Measurements from ENCODE around the gene MED17. TPM values are rescaled to one million over a fixed set of nuclear protein-coding genes. Genes with fewer than 3 reads are reported as not detected.

The MED17 gene
- total RNA-seq, 1 donor from 2014 or later, result 16.0 TPM

DNA sequence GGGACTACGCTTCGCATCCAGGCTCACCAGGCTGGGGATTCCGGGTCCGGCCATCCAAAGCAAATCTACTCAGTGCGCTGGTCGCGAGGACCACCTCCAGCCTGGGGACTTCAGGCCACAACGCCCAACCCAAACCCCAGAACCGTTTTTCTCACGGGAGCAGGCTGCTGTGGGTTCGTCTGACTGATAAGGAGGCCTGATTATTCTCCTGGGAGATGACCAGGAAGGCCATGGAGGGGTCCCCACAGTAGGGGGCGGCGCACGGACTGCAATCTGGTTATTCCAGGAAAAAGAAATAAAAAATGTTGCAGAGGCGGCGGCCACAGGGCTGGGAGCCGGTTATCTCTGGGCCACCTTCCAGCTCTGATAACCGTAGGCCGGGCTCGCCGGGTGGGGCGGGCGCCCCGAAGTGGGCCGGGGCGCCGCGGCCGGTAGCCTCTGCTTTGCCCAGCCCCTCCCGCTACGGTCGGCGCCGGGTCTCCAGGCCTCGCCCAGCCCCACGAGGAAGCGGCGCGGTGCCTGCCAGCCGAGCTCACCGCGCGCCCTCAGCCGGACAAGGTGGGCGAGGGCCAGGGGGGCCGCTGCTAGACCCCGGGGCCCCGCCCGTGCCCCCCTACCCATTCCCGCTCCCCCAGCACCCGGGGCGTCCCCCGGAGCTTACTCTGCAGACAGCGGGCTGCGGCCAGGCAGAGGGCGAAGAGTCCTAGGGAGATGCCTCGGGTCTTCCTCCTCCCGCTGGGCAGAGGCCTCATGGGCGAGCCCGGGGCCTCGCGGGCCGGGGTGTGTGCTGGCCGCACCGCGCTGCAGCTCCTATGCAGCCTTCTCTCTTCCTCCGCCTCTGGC lies 65.9 kb downstream of the MED17 start:
- peak; percentile 67 for ATAC-seq

GRCh38 chr11:93850594-93851018 lies 66.5 kb downstream of the MED17 start, which contains the start of gene VSTM5:
Gene VSTM5, minus strand, starts transcription at chr11:93850618. Its CDS starts 116 bp downstream, at chr11:93850502.
- ATAC-seq, result peak; percentile 61

DNA sequence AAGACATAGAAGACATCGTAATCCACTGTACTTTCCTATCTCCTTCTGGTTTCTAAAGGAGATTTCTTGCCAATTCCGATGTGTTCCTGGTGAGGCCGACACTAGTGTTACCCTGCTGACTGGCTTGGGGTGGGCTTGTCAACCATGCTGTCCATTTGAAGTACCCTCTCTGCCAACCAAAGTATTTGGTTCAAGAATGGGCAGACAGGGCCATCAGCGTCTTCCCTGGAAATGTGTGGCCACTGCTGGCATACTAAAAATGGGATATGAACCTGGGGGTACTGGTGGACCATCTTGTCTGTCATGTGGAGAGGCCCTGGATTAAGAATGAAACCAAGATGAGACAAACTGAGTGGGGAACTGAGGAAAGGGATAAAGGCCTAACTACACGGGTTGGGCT lies 68.2 kb downstream of the MED17 start:
- ATAC-seq, result no peak

DNA sequence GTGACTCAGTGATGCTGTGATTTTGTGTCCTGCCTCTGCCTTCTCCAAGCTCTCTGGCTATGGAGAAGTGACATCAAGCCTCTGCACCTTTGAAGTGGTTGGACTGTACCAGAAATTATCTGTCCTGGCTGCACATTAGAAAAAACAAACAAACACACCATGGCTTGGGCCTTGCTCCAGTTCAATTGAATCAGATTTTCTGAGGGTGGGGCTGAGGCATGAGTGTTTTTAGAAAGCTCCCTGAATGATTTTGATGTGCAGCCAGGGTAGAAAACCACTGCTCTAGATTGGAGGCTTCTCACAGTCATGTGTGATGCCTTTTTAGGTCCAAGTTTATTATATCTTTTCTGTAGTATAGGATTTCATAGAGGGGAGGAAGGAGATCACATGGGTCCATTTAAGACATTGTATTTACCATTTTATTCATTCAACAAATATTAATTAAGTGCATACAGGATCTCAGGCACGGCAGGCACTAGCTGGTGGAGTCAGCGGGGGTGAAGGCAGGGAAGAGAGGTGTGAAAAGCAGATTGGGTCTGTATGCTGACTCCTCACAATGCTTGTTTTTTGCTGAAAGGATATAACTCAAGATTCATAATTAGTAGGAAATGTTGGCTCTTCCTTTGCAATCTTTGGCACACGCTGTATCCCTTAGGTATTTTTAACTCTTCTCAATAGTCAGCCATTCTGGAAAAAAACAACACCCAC lies 73.5 kb downstream of the MED17 start:
- no peak for ATAC-seq

GRCh38 chr11:93858121-93858775 lies 74.2 kb downstream of the MED17 start:
- no peak for ATAC-seq

GRCh38 chr11:93861808-93862207 lies 77.7 kb downstream of the MED17 start:
- ATAC-seq, result no peak

Other genes starting within 250 kb of the MED17 start
- gene SMCO4, start 240.9 kb upstream of the MED17 start, total RNA-seq, result 11.1 TPM
- gene CEP295, start 122.6 kb upstream of the MED17 start, total RNA-seq, result 4.9 TPM
- 70.3 TPM for gene TAF1D, start 42.8 kb upstream of the MED17 start, total RNA-seq
- 7.7 TPM for gene C11orf54, start 42.6 kb upstream of the MED17 start, total RNA-seq
- 0.16 TPM for gene VSTM5, start 66.3 kb downstream of the MED17 start, total RNA-seq
- gene HEPHL1, start 237.1 kb downstream of the MED17 start, total RNA-seq, result 13.0 TPM